Sigmoid colon (tissue), 4 donors: Measurements from ENCODE around the gene PRDM9.

Experiments used
- CTCF ChIP-seq, 4 experiments: fragments of 450-650 bp in 3 of 4; fragments of 200-600 bp in 1 of 4; IDR thresholded peaks; one replicate each; pipeline ENCODE4 v1.5.1; 2016 to 2019; ENCODE audit warnings: antibody characterized with exemption in 4 of 4, mild to moderate bottlenecking in 3 of 4, moderate library complexity in 2 of 4
- EP300 ChIP-seq, 4 donors: sonication (generic); formaldehyde crosslinking; IDR thresholded peaks; one replicate each; pipeline ENCODE4 v1.6.1; 2017; ENCODE audit warnings: antibody characterized with exemption in 4 of 4
- POLR2A ChIP-seq, 2 donors: fragments of 450-650 bp; IDR thresholded peaks; one replicate each; pipeline ENCODE4 v1.6.1; 2016; ENCODE audit warnings: antibody characterized with exemption in 2 of 2, mild to moderate bottlenecking in 2 of 2, moderate library complexity in 2 of 2
- POLR2AphosphoS5 ChIP-seq, 4 donors: sonication (generic); formaldehyde crosslinking; IDR thresholded peaks; one replicate each; pipeline ENCODE4 v1.6.1; 2017; ENCODE audit warnings: antibody characterized with exemption in 4 of 4

GRCh38 chr5:23459214-23459613 lies 48.2 kb upstream of the PRDM9 start:
- no peak for TF ChIP-seq EP300 (IDR thresholded peaks at IDR 0.05)
- no peak for TF ChIP-seq POLR2A (IDR thresholded peaks at IDR 0.05)
- no peak for TF ChIP-seq CTCF (IDR thresholded peaks at IDR 0.05)
- no peak for TF ChIP-seq POLR2AphosphoS5 (IDR thresholded peaks at IDR 0.05)
